HFF-Myc (cell line): ENCODE results near the gene ARL5C.

Source experiments
- DNase-seq: peaks from one replicate; pipeline ENCODE4 v3.0.0-alpha.2; 2011; ENCODE audit warnings: low read depth; ENCODE audit errors: extremely low read depth
- H3K4me3 ChIP-seq: replicated peaks from 2 replicates; pipeline ENCODE4 v1.5.1; 2011; ENCODE audit warnings: low read depth, mild to moderate bottlenecking, control low read depth, low read length
- CTCF ChIP-seq: IDR thresholded peaks from 2 replicates; pipeline ENCODE4 v1.5.1; 2012; ENCODE audit warnings: mild to moderate bottlenecking, low read depth, low read length, control low read depth; ENCODE audit errors: missing control alignments

ARL5C gene

DNA sequence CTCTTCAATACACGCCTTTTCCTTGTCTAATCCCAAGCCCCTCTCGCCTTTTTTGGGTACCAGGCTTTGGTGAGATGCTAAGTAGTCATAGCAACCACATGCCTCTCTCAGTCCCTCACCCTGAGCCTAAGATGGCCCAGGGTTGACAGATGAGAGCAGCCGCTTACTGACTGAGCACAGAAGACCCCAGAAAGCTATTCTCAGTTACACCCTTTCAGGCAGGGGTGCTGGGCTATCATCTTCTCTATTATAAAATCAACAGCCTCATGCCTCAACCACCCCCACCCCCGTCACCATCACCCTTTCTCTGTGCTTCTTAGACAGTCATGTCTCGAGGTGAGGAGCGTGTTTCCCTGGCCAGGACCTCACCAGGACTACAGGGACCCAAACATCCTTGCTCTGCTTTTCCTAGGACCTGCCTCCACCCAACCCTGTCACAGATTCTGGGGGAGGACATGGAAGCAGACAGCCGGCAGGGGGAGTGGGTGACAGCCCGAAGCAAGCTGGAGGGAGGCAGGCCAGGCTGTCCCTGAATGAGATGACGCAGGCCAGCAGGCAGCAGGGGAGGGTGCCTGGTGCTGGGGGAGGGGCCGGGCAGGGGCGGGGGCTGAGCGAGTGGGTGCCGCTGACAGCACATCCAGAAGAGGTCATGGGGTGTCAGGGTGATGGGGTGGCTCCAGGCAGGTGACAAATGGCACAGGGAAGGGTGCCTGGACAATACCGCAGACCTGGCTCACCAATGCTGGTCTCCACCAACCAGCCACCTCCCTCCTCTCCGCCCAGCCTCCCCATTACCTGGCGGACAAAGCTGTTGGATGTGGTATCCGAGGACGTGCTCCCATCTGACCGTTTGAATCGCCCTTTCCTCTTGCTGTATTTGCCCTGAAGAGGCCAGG lies 28.4 kb upstream of the ARL5C start:
- TF ChIP-seq CTCF = peak; percentile 62
- peak overlapping the region; percentile 0; the same call in 1 of the 2 replicates for H3K4me3 ChIP-seq

DNA sequence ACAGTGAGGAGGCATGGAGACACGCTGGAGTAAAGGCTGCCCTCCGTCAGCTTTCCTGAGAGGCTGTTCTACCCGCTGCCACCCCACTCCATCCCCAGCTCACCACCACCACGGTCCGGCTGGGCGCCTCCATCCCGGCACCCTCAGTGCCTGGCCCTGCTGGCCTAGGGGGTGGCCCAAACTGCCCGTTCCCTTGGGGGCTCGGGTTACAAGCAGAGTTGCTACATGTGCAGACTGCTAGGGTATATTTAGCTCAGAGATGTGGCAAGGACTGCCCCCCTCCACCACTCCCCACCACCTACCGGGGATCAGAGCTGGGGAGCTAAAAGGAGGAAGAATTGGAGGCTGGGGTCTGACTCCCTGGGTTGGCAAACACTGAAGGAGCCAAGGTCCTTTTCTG lies 27.4 kb upstream of the ARL5C start:
- DNase-seq = no peak
- H3K4me3 ChIP-seq = no peak overlapping the region
- TF ChIP-seq CTCF = no peak

More for the DNA sequence above, 28.4 kb upstream of the ARL5C start:
- no peak for DNase-seq

DNA sequence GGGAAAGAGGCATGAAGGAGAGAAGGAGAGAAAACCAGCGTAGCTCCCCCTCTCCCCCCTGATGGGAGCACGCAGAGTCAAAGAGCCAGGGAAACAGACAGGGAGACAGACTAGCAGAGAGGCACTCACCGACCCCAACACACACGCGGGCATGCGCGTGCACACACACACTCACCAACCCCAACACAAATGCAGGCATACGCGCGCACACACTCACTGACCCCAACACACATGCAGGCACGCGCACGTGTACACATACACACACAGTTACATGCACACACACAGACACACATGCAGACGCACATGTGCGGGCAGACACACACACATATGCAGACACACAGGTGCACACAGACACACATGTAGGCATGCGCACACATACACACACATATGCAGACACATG lies 26.9 kb upstream of the ARL5C start:
- TF ChIP-seq CTCF = no peak
- H3K4me3 ChIP-seq = no peak overlapping the region
- no peak for DNase-seq

DNA sequence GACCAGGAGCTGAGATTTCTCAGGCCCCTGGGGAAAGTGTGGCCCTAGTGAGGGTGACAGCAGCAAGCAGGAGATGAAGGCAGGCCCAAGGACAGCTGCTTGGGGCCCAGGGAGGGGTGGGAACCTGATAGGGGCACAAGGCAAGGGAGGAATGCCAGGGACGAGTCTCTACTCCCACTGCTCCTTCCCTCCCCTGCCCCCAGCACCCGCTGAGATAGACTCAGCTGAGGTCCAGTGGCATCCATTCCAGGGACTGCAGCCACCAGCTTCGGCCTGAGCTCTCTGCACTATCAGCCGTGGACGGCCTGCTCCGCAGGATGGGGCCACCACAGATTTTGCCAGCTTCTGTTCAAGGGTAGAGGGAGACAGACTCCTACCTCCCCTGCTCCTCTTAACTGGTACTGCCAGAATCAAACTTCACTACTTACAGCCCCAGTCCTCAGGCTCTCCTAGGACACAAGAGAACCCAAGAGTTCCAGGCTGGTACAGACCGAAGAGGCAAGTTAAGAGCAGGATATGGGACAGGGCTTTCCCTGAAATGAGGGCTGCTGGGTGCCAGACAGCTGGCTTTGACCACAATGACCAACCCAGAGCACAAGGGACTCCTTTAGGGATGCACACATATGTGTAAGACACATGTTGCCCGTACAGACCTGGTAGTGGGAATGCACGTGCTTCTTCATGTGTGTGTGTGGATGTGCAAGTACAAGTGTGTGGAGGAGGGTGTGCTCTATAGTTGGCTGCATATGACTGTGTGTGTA lies 26.0 kb upstream of the ARL5C start:
- H3K4me3 ChIP-seq = no peak overlapping the region
- no peak for TF ChIP-seq CTCF
- DNase-seq = no peak

DNA sequence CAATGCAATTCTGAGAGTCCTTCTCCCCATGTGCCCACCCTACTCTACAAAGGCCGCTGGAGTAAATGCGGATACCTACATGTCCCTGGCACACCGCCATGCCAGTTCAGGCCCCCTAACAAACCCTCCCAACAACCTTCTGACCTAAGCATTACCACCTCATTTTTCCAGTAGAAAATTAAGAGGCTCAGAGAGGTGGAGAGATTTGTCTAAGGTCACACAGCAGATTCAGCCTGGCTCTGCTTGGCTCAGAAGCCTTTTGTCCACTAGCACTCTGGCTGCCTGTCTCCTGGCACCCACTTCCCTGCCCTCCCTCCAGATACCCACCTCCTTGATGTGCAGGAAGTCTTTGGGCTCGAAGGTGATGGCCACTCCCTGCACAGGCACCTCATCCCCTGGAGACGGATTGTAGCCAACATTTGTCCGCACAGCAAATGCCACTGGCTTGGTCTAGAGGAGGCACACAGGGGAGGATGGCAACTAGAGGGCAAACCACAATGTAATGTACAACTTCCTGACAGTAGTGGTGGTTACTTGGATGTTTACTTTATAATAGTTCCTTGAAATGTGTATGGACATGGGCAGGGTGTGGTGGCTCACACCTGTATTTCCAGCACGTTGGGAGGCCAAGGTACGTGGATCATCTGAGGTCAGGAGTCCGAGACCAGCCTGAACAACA lies 21.3 kb upstream of the ARL5C start:
- no peak for DNase-seq
- TF ChIP-seq CTCF = no peak
- no peak overlapping the region for H3K4me3 ChIP-seq

DNA sequence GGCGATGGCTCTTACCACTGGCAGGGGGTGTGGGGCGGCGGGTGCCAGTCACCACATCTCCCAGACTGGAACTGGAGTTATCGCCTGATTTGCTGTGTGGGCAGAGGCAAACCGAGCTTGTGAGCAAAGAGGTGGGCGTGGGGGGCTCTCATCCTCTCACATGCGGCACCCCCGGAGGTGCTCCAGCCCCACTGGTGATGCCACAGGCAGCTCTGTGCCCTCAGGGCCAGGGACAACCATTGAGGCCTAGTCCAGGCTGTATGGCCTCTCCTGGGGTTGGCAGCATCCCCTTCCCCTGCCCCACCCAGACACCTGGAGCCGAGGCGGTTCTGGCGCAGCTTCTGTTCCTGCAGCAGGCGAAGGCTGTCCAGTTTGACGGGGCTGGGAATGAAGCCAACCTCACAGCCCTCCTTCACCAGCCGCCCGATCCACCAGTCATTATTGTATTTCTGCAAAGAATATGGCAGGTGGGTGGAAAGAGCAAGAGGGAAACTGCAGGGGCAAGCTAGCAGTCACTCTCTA lies 20.6 kb upstream of the ARL5C start:
- no peak overlapping the region for H3K4me3 ChIP-seq
- TF ChIP-seq CTCF = no peak
- no peak for DNase-seq
